HG03432 (cell line): Measurements from ENCODE around the gene ADGRA3.

Experiments
- ATAC-seq: cut with Tn5 transposase; IDR thresholded peaks from one replicate; pipeline ENCODE4 v1.9.1; 2021; ENCODE audit warnings: mild to moderate bottlenecking, moderate library complexity; ENCODE audit not compliant: unreplicated experiment

The ADGRA3 gene

GRCh38 chr4:22515888-22516541 is at the start of gene ADGRA3:
Gene ADGRA3 (minus strand): TSS chr4:22516066. CDS start chr4:22515784, 282 bp downstream.
- peak; percentile 82 for ATAC-seq

- ATAC-seq = no peak
Measured at GRCh38 chr4:22556495-22556894, 40.6 kb upstream of the ADGRA3 start.

GRCh38 chr4:22554670-22555069 is 38.8 kb upstream of the ADGRA3 start:
- no peak for ATAC-seq

GRCh38 chr4:22553560-22553959 is 37.7 kb upstream of the ADGRA3 start:
- ATAC-seq = no peak

GRCh38 chr4:22552812-22553211 is 36.9 kb upstream of the ADGRA3 start:
- ATAC-seq = no peak

GRCh38 chr4:22551550-22551949 is 35.7 kb upstream of the ADGRA3 start:
- no peak for ATAC-seq

GRCh38 chr4:22546299-22546698 is 30.4 kb upstream of the ADGRA3 start:
- no peak for ATAC-seq

- no peak for ATAC-seq
Measured at GRCh38 chr4:22539251-22539650, 23.4 kb upstream of the ADGRA3 start.

GRCh38 chr4:22537864-22538263 is 22.0 kb upstream of the ADGRA3 start:
- no peak for ATAC-seq

GRCh38 chr4:22534374-22534773 is 18.5 kb upstream of the ADGRA3 start:
- no peak for ATAC-seq

- ATAC-seq = no peak
Measured at GRCh38 chr4:22532896-22533295, 17.0 kb upstream of the ADGRA3 start.

- ATAC-seq = no peak
Measured at GRCh38 chr4:22532117-22532516, 16.3 kb upstream of the ADGRA3 start.

- ATAC-seq = no peak
Measured at GRCh38 chr4:22531311-22532019, 15.6 kb upstream of the ADGRA3 start.

- no peak for ATAC-seq
Measured at GRCh38 chr4:22524895-22525294, 9.0 kb upstream of the ADGRA3 start.

- no peak for ATAC-seq
Measured at GRCh38 chr4:22522706-22523501, 7.0 kb upstream of the ADGRA3 start.

GRCh38 chr4:22522206-22522605 is 6.3 kb upstream of the ADGRA3 start:
- ATAC-seq = no peak

- ATAC-seq = no peak
Measured at GRCh38 chr4:22521240-22521639, 5.4 kb upstream of the ADGRA3 start.

- peak; percentile 59 for ATAC-seq
Measured at GRCh38 chr4:22515145-22515887, 550 bp downstream of the ADGRA3 start.

GRCh38 chr4:22514481-22514880 is 1.4 kb downstream of the ADGRA3 start:
- no peak for ATAC-seq

GRCh38 chr4:22514001-22514400 is 1.9 kb downstream of the ADGRA3 start:
- ATAC-seq = no peak

GRCh38 chr4:22512306-22512705 is 3.6 kb downstream of the ADGRA3 start:
- no peak for ATAC-seq
